Kidney glomerular epithelial cell (primary cell): ENCODE measurements around the gene GABBR2.
"Not testable (repeated sequence)": the region's sequence is repeated elsewhere in the genome, so short reads cannot be mapped to it uniquely, and the experiment has no call there.

Experiments used
- DNase-seq: peaks from one replicate; lab custom pipeline; 2025; lab: John Stamatoyannopoulos, UW

The GABBR2 gene

GRCh38 chr9:98290411-98290810, 418.3 kb downstream of the GABBR2 start:
- no peak for DNase-seq

DNA sequence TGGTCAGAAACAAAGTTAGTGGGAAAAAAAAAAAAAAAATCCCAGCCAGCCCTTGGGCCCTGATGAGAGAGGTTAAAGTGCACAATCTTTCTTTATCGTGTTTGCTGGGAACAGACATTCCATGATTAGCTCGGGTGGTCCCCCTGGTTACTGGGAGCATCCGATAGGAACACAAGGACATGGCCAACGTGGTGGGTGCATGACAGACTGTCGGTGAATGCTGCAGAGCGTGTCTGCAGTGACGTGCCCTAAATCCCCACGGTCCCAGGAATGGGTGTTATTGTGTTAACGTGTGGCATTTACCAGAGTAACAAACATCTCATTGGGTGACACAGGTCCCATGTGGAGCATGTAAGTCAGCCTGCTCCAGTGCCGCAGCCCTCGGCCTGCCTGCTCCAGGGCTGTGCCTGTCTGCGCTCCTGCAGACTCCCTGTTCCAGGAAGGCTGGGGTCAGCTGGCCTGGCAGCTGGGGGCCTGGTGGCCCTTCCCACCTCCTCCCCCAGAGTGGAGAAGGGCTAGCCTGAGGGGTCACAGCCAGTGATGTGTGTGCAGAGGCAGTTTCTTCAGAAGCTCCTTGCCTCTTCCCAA, 419.0 kb downstream of the GABBR2 start:
- no peak for DNase-seq

GRCh38 chr9:98288881-98289280, 419.9 kb downstream of the GABBR2 start:
- no peak for DNase-seq

DNA sequence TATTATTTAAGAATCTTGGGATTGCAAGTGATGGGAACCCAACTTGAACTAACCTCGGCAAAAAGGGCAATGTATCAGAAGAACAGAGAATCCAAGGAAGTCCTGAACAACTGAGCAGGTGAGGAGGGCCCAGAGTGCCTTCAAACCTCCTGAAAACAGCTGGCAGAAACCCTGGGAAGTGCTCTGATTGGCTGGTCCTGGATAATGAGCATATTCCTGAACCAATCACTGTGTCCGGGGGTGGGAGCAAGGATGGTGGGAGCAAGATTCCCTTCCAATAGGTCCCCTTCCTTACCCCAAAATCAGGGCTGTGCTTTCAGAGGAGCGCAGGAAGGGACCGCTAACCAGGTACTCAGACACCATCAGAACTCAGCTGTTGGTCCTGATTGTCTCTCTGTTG, 421.4 kb downstream of the GABBR2 start:
- DNase-seq = no peak

- no peak for DNase-seq
Observed at GRCh38 chr9:98285446-98285845, 423.3 kb downstream of the GABBR2 start.

DNA sequence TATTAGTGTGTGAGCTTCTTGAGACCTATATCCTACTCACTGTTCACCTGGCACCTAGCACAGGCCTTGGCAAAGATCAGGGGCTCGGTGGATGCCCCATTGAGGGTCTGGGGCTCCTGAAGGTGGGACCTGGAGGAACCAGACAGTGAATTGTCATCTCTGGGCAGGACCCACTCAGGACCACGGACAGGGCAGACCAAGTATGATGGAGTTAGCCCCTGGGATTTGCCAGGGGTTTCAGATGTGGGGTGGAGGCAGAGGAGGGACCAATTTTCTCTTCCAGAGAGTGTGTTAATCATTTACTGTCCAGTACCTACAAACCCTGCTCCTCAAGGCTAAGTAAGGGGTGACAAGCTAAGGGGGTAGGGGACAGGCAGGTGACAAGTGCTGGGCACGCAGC, 424.0 kb downstream of the GABBR2 start:
- DNase-seq = no peak

GRCh38 chr9:98283143-98283542, 425.6 kb downstream of the GABBR2 start:
- DNase-seq = not testable (repeated sequence)

DNA sequence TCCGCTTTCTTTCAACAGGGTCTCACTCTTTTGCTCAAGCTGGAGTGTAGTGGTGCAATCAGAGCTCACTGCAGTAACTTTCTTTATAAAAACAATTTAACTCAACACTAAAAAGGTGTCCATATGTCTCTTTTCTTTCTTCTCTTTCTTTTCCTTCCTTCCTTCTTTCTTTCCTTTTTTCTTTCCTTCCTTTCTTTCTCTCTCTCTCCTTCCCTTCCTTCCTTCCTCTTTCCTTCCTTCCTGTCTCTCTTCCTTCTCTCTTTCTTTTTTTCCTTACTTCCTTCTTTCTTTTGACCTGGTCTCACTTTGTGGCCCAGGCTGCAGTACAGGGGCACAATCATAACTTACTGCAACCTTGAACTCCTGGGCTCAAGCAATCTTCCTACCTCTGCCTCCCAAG, 427.5 kb downstream of the GABBR2 start:
- DNase-seq = no peak

- DNase-seq = no peak
Observed at GRCh38 chr9:98280574-98280973, 428.2 kb downstream of the GABBR2 start.

- DNase-seq = no peak
Observed at GRCh38 chr9:98280162-98280561, 428.6 kb downstream of the GABBR2 start.

GRCh38 chr9:98276907-98277469, 431.7 kb downstream of the GABBR2 start:
- DNase-seq = peak; percentile 35

DNA sequence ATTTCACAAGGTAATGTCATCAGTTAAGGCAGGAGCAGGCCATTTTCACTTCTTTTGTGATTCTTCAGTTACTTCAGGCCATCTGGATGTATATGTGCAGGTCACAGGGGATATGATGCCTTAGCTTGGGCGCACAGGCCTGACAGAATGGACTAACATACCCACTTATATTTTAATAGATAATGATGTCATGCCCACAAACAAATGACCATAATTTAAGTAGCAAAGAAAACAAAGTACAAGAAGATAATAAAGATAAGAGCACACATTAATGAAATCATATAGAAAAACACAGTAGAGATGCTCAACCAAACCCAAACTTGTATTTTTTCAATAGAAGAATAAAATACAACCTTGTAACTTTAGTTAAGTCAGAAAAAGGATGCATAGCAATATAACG, 433.6 kb downstream of the GABBR2 start:
- no peak for DNase-seq

DNA sequence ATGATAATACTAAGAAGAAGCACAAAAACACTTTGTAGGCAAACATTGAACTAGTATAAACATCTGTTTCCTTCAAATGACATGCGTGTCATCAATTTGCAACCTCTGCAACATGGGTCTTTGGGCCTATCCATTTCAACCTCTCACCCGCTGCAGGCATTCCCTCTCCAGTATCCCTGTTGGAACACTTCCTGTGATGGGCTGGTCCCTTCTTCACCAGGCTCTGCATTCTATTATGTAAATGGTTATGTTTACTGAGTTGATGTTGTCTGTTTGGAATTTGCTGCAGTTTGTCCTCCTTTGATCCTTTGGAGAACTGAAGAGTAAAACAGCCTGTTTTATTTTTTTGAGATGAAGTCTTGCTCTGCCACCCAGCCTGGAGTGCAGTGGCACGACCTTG, 436.7 kb downstream of the GABBR2 start:
- no peak for DNase-seq

DNA sequence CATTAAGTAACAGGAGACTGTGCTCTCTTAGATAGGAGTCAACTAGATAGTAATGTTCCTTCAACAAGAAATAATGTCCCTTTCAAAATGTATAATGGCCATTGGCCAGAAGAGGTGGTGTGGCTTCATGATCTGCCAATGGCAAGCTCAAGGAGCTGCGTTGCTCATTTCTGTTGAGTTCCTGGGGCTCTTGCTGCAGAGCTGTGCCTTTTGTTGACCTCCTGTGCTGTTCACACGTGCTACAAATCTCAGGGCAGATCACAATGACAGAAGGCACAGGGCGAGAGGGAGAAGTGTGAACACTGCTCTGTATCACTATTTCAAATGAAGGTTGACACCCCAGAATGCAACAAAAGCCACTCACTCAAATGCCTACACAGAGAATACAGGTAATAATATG, 437.3 kb downstream of the GABBR2 start:
- no peak for DNase-seq

DNA sequence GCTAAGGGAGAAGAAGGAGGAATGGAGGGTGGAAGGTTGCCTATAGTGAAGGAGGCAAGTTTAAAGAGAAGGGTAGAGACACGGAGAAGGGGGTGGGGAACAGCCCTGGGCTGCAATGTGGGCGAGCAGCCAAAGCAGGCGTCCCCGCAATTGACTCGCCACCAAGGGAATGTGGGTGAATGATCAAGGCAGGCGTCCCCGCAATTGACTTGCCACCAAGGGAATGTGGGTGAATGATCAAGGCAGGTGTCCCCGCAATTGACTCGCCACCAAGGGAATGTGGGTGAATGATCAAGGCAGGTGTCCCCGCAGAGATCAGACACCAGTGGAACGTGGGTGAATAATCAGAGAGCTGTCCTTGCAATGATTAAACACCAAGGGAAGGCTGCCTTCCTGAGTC, 438.5 kb downstream of the GABBR2 start:
- not testable (repeated sequence) for DNase-seq

DNA sequence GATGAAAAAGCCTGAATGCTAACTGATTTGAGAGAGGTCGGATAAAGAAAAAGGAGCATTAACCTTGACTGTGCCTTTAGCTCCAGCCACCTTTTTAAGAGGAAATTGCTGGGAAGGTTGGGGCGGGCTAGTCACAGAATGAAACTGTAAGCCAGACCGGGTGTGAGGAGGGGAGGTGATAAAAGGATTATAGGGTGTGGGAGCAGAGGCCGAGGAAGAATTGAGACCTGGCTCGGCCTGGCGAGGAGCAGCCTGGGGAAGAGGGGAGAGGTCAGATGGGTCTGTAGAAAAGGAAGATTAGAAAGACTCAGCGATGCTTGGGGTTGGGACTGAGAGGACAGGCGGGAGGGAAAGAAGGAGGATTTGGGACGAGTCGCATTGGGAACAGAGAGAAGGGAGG, 439.1 kb downstream of the GABBR2 start:
- not testable (repeated sequence) for DNase-seq

- DNase-seq = not testable (repeated sequence)
Observed at GRCh38 chr9:98267556-98267955, 441.2 kb downstream of the GABBR2 start.

DNA sequence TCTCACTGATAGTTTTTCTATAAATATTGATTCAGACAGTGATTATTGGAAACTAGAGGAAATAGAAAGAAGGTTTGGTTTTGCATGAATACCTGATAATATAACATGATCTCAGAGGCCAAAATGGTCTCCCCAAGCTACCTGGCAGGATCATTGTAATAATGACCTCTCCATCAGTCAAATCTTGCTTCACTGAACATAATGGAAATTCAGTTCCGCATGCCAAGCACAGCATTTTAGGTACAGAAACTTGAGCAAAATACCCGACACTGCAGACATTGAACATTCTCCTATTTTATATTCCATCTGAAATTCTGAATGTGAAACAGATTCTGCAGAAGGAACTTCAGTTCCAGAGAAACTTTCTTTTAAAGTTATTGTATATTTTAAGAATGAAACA, 444.2 kb downstream of the GABBR2 start:
- peak; percentile 8 for DNase-seq

DNA sequence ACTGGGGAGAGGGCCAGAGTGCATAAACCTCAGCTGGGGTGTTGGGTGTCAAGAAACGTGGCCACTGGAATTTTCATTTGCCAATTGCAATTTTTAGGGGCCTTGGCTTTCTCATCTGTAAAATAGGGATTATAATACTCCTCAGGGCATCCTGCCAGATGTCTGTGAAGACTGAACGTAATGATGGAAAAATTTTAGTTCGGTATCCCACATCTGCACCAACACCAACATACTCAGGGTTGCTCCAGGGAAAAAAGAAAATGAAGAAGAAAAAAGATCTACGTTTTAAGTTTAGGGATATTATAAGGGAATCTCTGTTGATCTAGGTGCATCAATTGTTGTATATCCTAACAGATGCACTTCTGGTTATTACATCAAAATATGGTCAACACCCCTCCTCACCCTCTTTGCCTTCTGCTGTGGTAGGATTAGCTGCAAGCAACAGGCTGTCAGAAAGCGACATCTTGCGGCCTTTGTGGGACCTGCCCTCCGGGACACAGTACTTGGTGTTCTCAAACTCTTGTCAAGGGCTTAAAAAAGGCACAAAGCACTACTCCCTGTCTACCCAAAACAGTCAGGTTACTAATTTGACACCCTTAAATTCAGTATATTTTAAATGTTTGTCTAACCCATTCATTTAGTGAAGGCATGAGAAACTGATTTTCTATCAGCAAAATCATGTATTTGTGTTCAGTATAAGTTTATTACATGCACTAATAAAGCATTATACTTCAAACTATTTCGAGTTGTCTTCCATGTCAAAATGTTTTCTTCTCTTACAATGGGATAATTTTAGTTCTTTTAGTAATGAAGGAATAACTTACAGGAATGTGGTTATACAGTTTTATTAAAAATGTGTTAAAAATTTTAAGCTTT, 445.0 kb downstream of the GABBR2 start:
- peak; percentile 61 for DNase-seq

GRCh38 chr9:98263080-98263479, 445.7 kb downstream of the GABBR2 start:
- DNase-seq = no peak

- DNase-seq = no peak
Observed at GRCh38 chr9:98262056-98262455, 446.7 kb downstream of the GABBR2 start.

DNA sequence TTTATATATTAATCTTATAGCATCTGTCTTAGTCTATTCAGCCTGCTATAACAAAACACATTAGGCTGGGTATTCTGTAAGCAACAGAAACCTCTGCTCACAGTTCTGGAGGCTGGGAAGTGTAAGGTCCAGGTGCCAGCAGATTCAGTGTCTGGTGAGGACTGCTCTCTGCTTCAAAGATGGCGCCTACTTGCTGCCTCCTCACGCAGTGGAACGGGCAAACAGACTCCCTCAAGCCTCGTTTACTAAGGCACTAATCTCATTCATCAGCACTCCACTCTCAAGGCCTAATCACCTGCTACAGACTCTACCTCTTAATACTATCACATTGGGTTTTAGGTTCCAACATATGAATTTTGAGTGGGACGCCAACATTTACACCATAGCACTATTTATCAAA, 448.1 kb downstream of the GABBR2 start:
- no peak for DNase-seq

DNA sequence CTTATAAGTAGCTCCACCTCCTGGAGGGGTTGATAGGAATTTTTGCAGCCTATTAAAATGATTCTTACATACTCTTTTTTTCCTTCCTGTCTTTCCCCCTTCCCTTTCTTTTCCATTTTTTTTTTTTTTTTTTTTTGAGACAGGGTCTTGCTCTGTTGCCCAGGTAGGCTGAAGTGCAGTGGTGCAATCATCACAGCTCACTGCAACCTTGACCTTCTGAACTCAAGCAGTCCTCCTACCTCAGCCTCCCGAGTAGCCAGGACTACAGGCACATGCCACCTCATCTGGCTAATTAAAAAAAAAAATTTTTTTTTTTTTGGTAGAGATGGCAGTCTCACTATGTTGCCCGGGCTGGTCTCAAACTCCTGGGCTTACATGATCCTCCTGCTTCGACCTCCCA, 448.9 kb downstream of the GABBR2 start:
- DNase-seq = no peak
